GM23338 (cell line): Measurements from ENCODE around the gene RBBP4. TPM values are rescaled to one million over a fixed set of nuclear protein-coding genes. Genes with fewer than 3 reads are reported as not detected.

Experiments used
- ATAC-seq: fragments of 200-7000 bp; cut with Tn5 transposase; 3 replicates; pipeline ENCODE4 v1.9.1; 2020
- DNase-seq: peaks from one replicate; pipeline ENCODE4 v3.0.0-alpha.2; 2015; ENCODE audit warnings: low spot score
- H2AFZ ChIP-seq: fragments of 200-600 bp; sonication (generic); 2 replicates; pipeline ENCODE4 v1.8.0; 2016; ENCODE audit warnings: antibody characterized with exemption, mild to moderate bottlenecking, moderate library complexity
- H3F3A ChIP-seq: fragments of 200-600 bp; sonication (generic); replicated peaks from 2 replicates; pipeline ENCODE4 v1.8.0; 2017; ENCODE audit warnings: antibody characterized with exemption, mixed run types, low read depth
- H3K27ac ChIP-seq: fragments of 200-600 bp; sonication (generic); 2 replicates; pipeline ENCODE4 v1.6.1; 2016; ENCODE audit warnings: low read depth
- H3K27me3 ChIP-seq: fragments of 200-600 bp; sonication (generic); 2 replicates; pipeline ENCODE4 v1.8.0; 2016; ENCODE audit warnings: mild to moderate bottlenecking, mixed run types, moderate library complexity; ENCODE audit not compliant: insufficient read depth
- H3K36me3 ChIP-seq: fragments of 200-600 bp; sonication (generic); 2 replicates; pipeline ENCODE4 v1.8.0; 2016; ENCODE audit warnings: mild to moderate bottlenecking; ENCODE audit not compliant: insufficient read depth
- H3K4me1 ChIP-seq: fragments of 200-600 bp; sonication (generic); 2 replicates; pipeline ENCODE4 v1.8.0; 2016; ENCODE audit warnings: mild to moderate bottlenecking, moderate library complexity; ENCODE audit not compliant: insufficient read depth
- H3K4me2 ChIP-seq: fragments of 200-600 bp; sonication (generic); 2 replicates; pipeline ENCODE4 v1.7.1; 2017; ENCODE audit warnings: mixed run types
- H3K4me3 ChIP-seq: fragments of 200-600 bp; sonication (generic); 2 replicates; pipeline ENCODE4 v1.6.1; 2016; ENCODE audit warnings: mixed run types
- H3K79me2 ChIP-seq: fragments of 200-600 bp; sonication (generic); replicated peaks from 2 replicates; pipeline ENCODE4 v1.8.0; 2017; ENCODE audit warnings: mild to moderate bottlenecking; ENCODE audit not compliant: insufficient read depth
- H3K9me2 ChIP-seq: fragments of 200-600 bp; sonication (generic); 2 replicates; pipeline ENCODE4 v1.8.0; 2017; ENCODE audit not compliant: insufficient read depth
- H4K20me1 ChIP-seq: fragments of 200-600 bp; sonication (generic); replicated peaks from 2 replicates; pipeline ENCODE4 v1.8.0; 2017; ENCODE audit warnings: mild to moderate bottlenecking; ENCODE audit not compliant: insufficient read depth
- H3K27ac Mint-ChIP-seq: 2 replicates; pipeline ENCODE4 v1.8.0; 2020; ENCODE audit warnings: inconsistent platforms, mild to moderate bottlenecking, moderate library complexity, mixed read lengths
- H3K27me3 Mint-ChIP-seq: 3 replicates; pipeline ENCODE4 v1.8.0; 2022; ENCODE audit warnings: low read depth, mild to moderate bottlenecking, moderate library complexity, mixed read lengths, inconsistent platforms; ENCODE audit not compliant: insufficient read depth, poor library complexity
- H3K36me3 Mint-ChIP-seq: 3 replicates; pipeline ENCODE4 v1.8.0; 2021; ENCODE audit warnings: low read depth, mild to moderate bottlenecking, inconsistent platforms, moderate library complexity, mixed read lengths
- H3K4me1 Mint-ChIP-seq: 3 replicates; pipeline ENCODE4 v1.8.0; 2020; ENCODE audit warnings: mild to moderate bottlenecking, inconsistent platforms, mixed read lengths
- H3K4me3 Mint-ChIP-seq: 3 replicates; pipeline ENCODE4 v1.8.0; 2021; ENCODE audit warnings: moderate library complexity, mild to moderate bottlenecking, inconsistent platforms, mixed read lengths
- H3K9me3 Mint-ChIP-seq: 3 replicates; pipeline ENCODE4 v1.8.0; 2020; ENCODE audit warnings: moderate library complexity, mild to moderate bottlenecking, inconsistent platforms, mixed read lengths
- CREB1 ChIP-seq: fragments of 250-450 bp; sonication (Bioruptor Pico); IDR thresholded peaks from 2 replicates; pipeline ENCODE4 v1.5.0; 2020; ENCODE audit warnings: low read depth, mild to moderate bottlenecking, moderate library complexity
- CTCF ChIP-seq, 2 experiments: fragments of 200-600 bp in 1 of 2; sonication (generic) in 1 of 2; conservative IDR thresholded peaks; 2 replicates each; pipeline versions ENCODE4 v1.5.1 to v1.6.1; 2016 to 2017; ENCODE audit warnings: antibody characterized with exemption in 2 of 2, low read depth in 2 of 2, mild to moderate bottlenecking in 2 of 2, moderate library complexity in 1 of 2
- ETS1 ChIP-seq: IDR thresholded peaks from 2 replicates; pipeline ENCODE4 v1.6.1; 2016; ENCODE audit warnings: antibody characterized with exemption
- EZH2 ChIP-seq: fragments of 200-600 bp; sonication (generic); IDR thresholded peaks from one replicate; pipeline ENCODE4 v1.8.0; 2017; ENCODE audit warnings: antibody characterized with exemption, mild to moderate bottlenecking, low read depth; ENCODE audit not compliant: unreplicated experiment
- EZH2phosphoT487 ChIP-seq: fragments of 200-600 bp; sonication (generic); IDR thresholded peaks from one replicate; pipeline ENCODE4 v1.8.1; 2018; ENCODE audit warnings: antibody characterized with exemption; ENCODE audit not compliant: unreplicated experiment
- JUNB ChIP-seq: IDR thresholded peaks from one replicate; pipeline ENCODE4 v1.6.1; 2016; ENCODE audit warnings: antibody characterized with exemption; ENCODE audit not compliant: unreplicated experiment
- NANOG ChIP-seq: IDR thresholded peaks from 2 replicates; pipeline ENCODE4 v1.6.1; 2016; ENCODE audit warnings: antibody characterized with exemption, borderline replicate concordance
- POLR2AphosphoS5 ChIP-seq: IDR thresholded peaks from 2 replicates; pipeline ENCODE4 v1.6.1; 2016; ENCODE audit warnings: antibody characterized with exemption, low read depth
- REST ChIP-seq: IDR thresholded peaks from one replicate; pipeline ENCODE4 v1.6.1; 2018; ENCODE audit warnings: antibody characterized with exemption; ENCODE audit not compliant: unreplicated experiment
- STAT1 ChIP-seq: IDR thresholded peaks from one replicate; pipeline ENCODE4 v1.6.1; 2016; ENCODE audit warnings: antibody characterized with exemption; ENCODE audit not compliant: unreplicated experiment
- ZNF114 ChIP-seq: fragments of 250-450 bp; sonication (Bioruptor Pico); IDR thresholded peaks from 2 replicates; pipeline ENCODE4 v1.5.0; 2020; ENCODE audit warnings: mild to moderate bottlenecking, moderate library complexity
- ZNF331 ChIP-seq: fragments of 250-450 bp; sonication (Bioruptor Pico); IDR thresholded peaks from 2 replicates; pipeline ENCODE4 v1.5.0; 2020; ENCODE audit warnings: low read depth, mild to moderate bottlenecking, moderate library complexity
- polyA plus RNA-seq: library from polyadenylated mRNA; unstranded; fragments of >200 nt; fragmentation: Nextera tagmentation; extraction: Ambion mirVana; gene quantifications from 2 replicates; pipeline ENCODE4 v1.2.1, GENCODE V29; 2016
- total RNA-seq: library from RNA; depleted of rRNA; stranded (reverse); fragments of >200 nt; shearing (Covaris generic); gene quantifications from 2 replicates; pipeline ENCODE4 v1.2.3, GENCODE V29; 2014
- TF ChIP-seq, protein P1 (sequence below): fragments of 250-450 bp; sonication (Bioruptor Pico); IDR thresholded peaks from 2 replicates; pipeline ENCODE4 v1.5.0; 2020; ENCODE audit warnings: mild to moderate bottlenecking, moderate library complexity

RBBP4 gene
- total and polyA plus RNA-seq, 2 experiments from 2014 or later = 262 to 312 TPM

GRCh38 chr1:32651461-32652073, 559 bp downstream of the RBBP4 start:
- peaks cover 33% of the 10 kb centered on the region for H4K20me1 ChIP-seq
- H2AFZ ChIP-seq = peak overlapping the region; percentile 78

More at GRCh38 chr1:32651461-32652073, 559 bp downstream of the RBBP4 start:
- Histone ChIP-seq H3K27ac (peak overlapping the region; percentile 98), H3K4me1 (peaks cover 28% of the 10 kb centered on the region), H3K79me2 (peaks cover 89% of the 10 kb centered on the region), H3K4me2 (peak overlapping the region; percentile 93), H3K27me3 (no peaks in the 10 kb centered on the region), H3K4me3 (peak overlapping the region; percentile 84), H3K36me3 (peaks cover 41% of the 10 kb centered on the region), H3F3A (peaks cover 36% of the 10 kb centered on the region), H3K9me2 (no peaks in the 10 kb centered on the region)
- H3K27me3 Mint-ChIP-seq = peaks cover 6% of the 10 kb centered on the region
- peaks cover 22% of the 10 kb centered on the region for H3K4me1 Mint-ChIP-seq
- DNase-seq (no peak), ATAC-seq (peak; percentile 6)
- TF ChIP-seq EZH2 (no peak), NANOG (no peak), POLR2AphosphoS5 (no peak), CTCF (conservative IDR thresholded peaks at IDR 0.05; ENCODE audit: low read depth in 2 of 2) (no peak), REST (no peak), JUNB (no peak), EZH2phosphoT487 (no peak), ZNF331 (CRISPR knock-in tag) (no peak), ETS1 (no peak), STAT1 (no peak), CREB1 (no peak), ZNF114 (CRISPR knock-in tag) (no peak)
- TF ChIP-seq, protein P1, sequence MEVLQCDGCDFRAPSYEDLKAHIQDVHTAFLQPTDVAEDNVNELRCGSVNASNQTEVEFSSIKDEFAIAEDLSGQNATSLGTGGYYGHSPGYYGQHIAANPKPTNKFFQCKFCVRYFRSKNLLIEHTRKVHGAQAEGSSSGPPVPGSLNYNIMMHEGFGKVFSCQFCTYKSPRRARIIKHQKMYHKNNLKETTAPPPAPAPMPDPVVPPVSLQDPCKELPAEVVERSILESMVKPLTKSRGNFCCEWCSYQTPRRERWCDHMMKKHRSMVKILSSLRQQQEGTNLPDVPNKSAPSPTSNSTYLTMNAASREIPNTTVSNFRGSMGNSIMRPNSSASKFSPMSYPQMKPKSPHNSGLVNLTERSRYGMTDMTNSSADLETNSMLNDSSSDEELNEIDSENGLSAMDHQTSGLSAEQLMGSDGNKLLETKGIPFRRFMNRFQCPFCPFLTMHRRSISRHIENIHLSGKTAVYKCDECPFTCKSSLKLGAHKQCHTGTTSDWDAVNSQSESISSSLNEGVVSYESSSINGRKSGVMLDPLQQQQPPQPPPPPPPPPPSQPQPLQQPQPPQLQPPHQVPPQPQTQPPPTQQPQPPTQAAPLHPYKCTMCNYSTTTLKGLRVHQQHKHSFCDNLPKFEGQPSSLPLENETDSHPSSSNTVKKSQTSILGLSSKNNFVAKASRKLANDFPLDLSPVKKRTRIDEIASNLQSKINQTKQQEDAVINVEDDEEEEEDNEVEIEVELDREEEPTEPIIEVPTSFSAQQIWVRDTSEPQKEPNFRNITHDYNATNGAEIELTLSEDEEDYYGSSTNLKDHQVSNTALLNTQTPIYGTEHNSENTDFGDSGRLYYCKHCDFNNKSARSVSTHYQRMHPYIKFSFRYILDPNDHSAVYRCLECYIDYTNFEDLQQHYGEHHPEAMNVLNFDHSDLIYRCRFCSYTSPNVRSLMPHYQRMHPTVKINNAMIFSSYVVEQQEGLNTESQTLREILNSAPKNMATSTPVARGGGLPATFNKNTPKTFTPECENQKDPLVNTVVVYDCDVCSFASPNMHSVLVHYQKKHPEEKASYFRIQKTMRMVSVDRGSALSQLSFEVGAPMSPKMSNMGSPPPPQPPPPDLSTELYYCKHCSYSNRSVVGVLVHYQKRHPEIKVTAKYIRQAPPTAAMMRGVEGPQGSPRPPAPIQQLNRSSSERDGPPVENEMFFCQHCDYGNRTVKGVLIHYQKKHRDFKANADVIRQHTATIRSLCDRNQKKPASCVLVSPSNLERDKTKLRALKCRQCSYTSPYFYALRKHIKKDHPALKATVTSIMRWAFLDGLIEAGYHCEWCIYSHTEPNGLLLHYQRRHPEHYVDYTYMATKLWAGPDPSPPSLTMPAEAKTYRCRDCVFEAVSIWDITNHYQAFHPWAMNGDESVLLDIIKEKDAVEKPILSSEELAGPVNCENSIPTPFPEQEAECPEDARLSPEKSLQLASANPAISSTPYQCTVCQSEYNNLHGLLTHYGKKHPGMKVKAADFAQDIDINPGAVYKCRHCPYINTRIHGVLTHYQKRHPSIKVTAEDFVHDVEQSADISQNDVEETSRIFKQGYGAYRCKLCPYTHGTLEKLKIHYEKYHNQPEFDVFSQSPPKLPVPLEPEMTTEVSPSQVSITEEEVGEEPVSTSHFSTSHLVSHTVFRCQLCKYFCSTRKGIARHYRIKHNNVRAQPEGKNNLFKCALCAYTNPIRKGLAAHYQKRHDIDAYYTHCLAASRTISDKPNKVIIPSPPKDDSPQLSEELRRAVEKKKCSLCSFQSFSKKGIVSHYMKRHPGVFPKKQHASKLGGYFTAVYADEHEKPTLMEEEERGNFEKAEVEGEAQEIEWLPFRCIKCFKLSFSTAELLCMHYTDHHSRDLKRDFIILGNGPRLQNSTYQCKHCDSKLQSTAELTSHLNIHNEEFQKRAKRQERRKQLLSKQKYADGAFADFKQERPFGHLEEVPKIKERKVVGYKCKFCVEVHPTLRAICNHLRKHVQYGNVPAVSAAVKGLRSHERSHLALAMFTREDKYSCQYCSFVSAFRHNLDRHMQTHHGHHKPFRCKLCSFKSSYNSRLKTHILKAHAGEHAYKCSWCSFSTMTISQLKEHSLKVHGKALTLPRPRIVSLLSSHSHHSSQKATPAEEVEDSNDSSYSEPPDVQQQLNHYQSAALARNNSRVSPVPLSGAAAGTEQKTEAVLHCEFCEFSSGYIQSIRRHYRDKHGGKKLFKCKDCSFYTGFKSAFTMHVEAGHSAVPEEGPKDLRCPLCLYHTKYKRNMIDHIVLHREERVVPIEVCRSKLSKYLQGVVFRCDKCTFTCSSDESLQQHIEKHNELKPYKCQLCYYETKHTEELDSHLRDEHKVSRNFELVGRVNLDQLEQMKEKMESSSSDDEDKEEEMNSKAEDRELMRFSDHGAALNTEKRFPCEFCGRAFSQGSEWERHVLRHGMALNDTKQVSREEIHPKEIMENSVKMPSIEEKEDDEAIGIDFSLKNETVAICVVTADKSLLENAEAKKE (CRISPR knock-in tag) = no peak
- peak overlapping the region; percentile 100 for H3K27ac Mint-ChIP-seq
- peaks cover 77% of the 10 kb centered on the region for H3K36me3 Mint-ChIP-seq
- peak overlapping the region; percentile 97 for H3K4me3 Mint-ChIP-seq
- H3K9me3 Mint-ChIP-seq = peaks cover 3% of the 10 kb centered on the region; the same call in 2 of the 3 replicates
